BE2C (cell line): ENCODE results near the gene RHBDF2.
"Not testable (repeated sequence)": the region's sequence is repeated elsewhere in the genome, so short reads cannot be mapped to it uniquely, and the experiment has no call there.

Experiments used
- DNase-seq: peaks from one replicate; pipeline ENCODE4 v3.0.0-alpha.2; 2020
- H3K27me3 ChIP-seq: fragments of 250-450 bp; sonication (Bioruptor Pico); 2 replicates; pipeline ENCODE4 v1.5.1; 2020; ENCODE audit warnings: mild to moderate bottlenecking
- H3K36me3 ChIP-seq: fragments of 250-450 bp; sonication (Bioruptor Pico); 2 replicates; pipeline ENCODE4 v1.5.1; 2020; ENCODE audit warnings: mild to moderate bottlenecking
- H3K4me1 ChIP-seq: fragments of 250-450 bp; sonication (Bioruptor Pico); 2 replicates; pipeline ENCODE4 v1.5.1; 2020
- H3K4me3 ChIP-seq: 2 replicates; pipeline ENCODE4 v1.5.1; 2011; ENCODE audit warnings: low read depth, low read length
- H3K9me3 ChIP-seq: fragments of 250-450 bp; sonication (Bioruptor Pico); 2 replicates; pipeline ENCODE4 v1.5.1; 2020
- CTCF ChIP-seq: IDR thresholded peaks from 2 replicates; pipeline ENCODE4 v1.5.1; 2012; ENCODE audit warnings: mild to moderate bottlenecking, low read depth, low read length

Gene RHBDF2

GRCh38 chr17:76521262-76521661 is 20.0 kb upstream of the RHBDF2 start:
- DNase-seq, result no peak
- Histone ChIP-seq H3K9me3 (no peaks in the 10 kb centered on the region), H3K4me3 (no peak overlapping the region), H3K4me1 (peaks cover 18% of the 10 kb centered on the region), H3K27me3 (no peaks in the 10 kb centered on the region), H3K36me3 (no peaks in the 10 kb centered on the region)
- TF ChIP-seq CTCF, result no peak

GRCh38 chr17:76519048-76519966 is 18.1 kb upstream of the RHBDF2 start:
- H3K36me3 ChIP-seq, result no peaks in the 10 kb centered on the region
- peak; percentile 4 for DNase-seq
- no peaks in the 10 kb centered on the region for H3K27me3 ChIP-seq
- peaks cover 6% of the 10 kb centered on the region for H3K4me1 ChIP-seq
- no peaks in the 10 kb centered on the region for H3K9me3 ChIP-seq
- no peak for TF ChIP-seq CTCF
- H3K4me3 ChIP-seq, result no peak overlapping the region

- H3K27me3 ChIP-seq, result no peaks in the 10 kb centered on the region
- no peaks in the 10 kb centered on the region for H3K36me3 ChIP-seq
- H3K9me3 ChIP-seq, result no peaks in the 10 kb centered on the region
- no peak for TF ChIP-seq CTCF
- peak; percentile 5 for DNase-seq
- no peak overlapping the region for H3K4me3 ChIP-seq
- no peaks in the 10 kb centered on the region for H3K4me1 ChIP-seq
Measured at GRCh38 chr17:76517638-76518038, 16.4 kb upstream of the RHBDF2 start.

- TF ChIP-seq CTCF, result no peak
- no peaks in the 10 kb centered on the region for H3K27me3 ChIP-seq
- no peak for DNase-seq
- no peaks in the 10 kb centered on the region for H3K36me3 ChIP-seq
- no peaks in the 10 kb centered on the region for H3K4me1 ChIP-seq
- H3K9me3 ChIP-seq, result no peaks in the 10 kb centered on the region
- no peak overlapping the region for H3K4me3 ChIP-seq
Measured at GRCh38 chr17:76515274-76515949, 14.2 kb upstream of the RHBDF2 start.

- H3K4me1 ChIP-seq, DNase-seq, H3K4me3 ChIP-seq, H3K36me3 ChIP-seq, H3K9me3 ChIP-seq, H3K27me3 ChIP-seq: not testable (repeated sequence)
Measured at GRCh38 chr17:76514355-76514754, 13.1 kb upstream of the RHBDF2 start.

GRCh38 chr17:76513306-76513692 is 12.1 kb upstream of the RHBDF2 start:
- Histone ChIP-seq H3K9me3 (no peaks in the 10 kb centered on the region), H3K27me3 (no peaks in the 10 kb centered on the region), H3K4me1 (no peaks in the 10 kb centered on the region), H3K4me3 (no peak overlapping the region), H3K36me3 (no peaks in the 10 kb centered on the region)
- no peak for DNase-seq
- no peak for TF ChIP-seq CTCF
